ENCODE results near the gene NUDCD3.

DNA sequence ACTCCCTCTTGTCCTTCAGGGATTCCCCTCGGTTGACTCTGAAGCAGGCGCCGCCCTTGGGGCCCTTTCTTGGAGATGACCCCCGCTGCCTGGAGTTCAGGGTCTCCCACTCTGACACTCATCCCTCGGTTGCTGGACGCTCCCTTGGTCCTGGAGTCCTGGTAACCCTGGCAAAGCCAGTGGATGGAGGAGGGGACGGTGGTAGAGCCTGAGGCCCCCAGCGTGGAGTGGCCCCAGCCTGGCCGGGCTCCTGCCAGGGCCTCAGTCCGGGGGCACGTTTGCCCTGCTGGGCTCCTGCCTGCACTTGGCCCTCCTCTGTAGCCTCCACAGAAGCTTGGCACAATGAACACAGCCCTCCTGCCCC lies 155.7 kb downstream of the NUDCD3 start:
- TF ChIP-seq POLR2A (IDR thresholded peaks at IDR 0.05) (no peak), EP300 (IDR thresholded peaks at IDR 0.05) (no peak)
- TF ChIP-seq, protein P1, sequence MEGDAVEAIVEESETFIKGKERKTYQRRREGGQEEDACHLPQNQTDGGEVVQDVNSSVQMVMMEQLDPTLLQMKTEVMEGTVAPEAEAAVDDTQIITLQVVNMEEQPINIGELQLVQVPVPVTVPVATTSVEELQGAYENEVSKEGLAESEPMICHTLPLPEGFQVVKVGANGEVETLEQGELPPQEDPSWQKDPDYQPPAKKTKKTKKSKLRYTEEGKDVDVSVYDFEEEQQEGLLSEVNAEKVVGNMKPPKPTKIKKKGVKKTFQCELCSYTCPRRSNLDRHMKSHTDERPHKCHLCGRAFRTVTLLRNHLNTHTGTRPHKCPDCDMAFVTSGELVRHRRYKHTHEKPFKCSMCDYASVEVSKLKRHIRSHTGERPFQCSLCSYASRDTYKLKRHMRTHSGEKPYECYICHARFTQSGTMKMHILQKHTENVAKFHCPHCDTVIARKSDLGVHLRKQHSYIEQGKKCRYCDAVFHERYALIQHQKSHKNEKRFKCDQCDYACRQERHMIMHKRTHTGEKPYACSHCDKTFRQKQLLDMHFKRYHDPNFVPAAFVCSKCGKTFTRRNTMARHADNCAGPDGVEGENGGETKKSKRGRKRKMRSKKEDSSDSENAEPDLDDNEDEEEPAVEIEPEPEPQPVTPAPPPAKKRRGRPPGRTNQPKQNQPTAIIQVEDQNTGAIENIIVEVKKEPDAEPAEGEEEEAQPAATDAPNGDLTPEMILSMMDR (IDR thresholded peaks at IDR 0.05): no peak
